Esophagus (tissue), 2 donors: ENCODE measurements around the gene MAML1. TPM values are rescaled to one million over a fixed set of nuclear protein-coding genes. Genes with fewer than 3 reads are reported as not detected.
A peak's percentile ranks its signal among the peaks of the same experiment; 100 is the strongest.
"Not testable (repeated sequence)": the region's sequence is repeated elsewhere in the genome, so short reads cannot be mapped to it uniquely, and the experiment has no call there.

ENCODE experiments used
- H3K27ac ChIP-seq, 2 donors: one replicate each; pipeline ENCODE4 v1.5.1; 2013; ENCODE audit warnings: low read depth in 2 of 2, mild to moderate bottlenecking in 2 of 2, inconsistent platforms in 1 of 2, low read length in 1 of 2, moderate library complexity in 1 of 2
- H3K27me3 ChIP-seq, 2 donors: one replicate each; pipeline ENCODE4 v1.6.1; 2013; ENCODE audit warnings: low read length in 2 of 2, control low read depth in 1 of 2, mild to moderate bottlenecking in 1 of 2; ENCODE audit not compliant: insufficient read depth in 2 of 2, control insufficient read depth in 1 of 2
- H3K36me3 ChIP-seq, 2 donors: one replicate each; pipeline ENCODE4 v1.6.1; 2013; ENCODE audit warnings: low read length in 1 of 2; ENCODE audit not compliant: control insufficient read depth in 2 of 2, insufficient read depth in 2 of 2
- H3K4me1 ChIP-seq, 2 donors: one replicate each; pipeline ENCODE4 v1.6.1; 2013; ENCODE audit warnings: low read length in 1 of 2; ENCODE audit not compliant: control insufficient read depth in 2 of 2, insufficient read depth in 2 of 2
- H3K4me3 ChIP-seq, 2 donors: one replicate each; pipeline ENCODE4 v1.5.1; 2013; ENCODE audit warnings: low read length in 2 of 2, mild to moderate bottlenecking in 2 of 2, low read depth in 1 of 2, moderate library complexity in 1 of 2
- H3K9me3 ChIP-seq, 2 donors: one replicate each; pipeline ENCODE4 v1.6.1; 2013; ENCODE audit warnings: mild to moderate bottlenecking in 2 of 2, low read depth in 1 of 2, low read length in 1 of 2, moderate library complexity in 1 of 2; ENCODE audit not compliant: control insufficient read depth in 2 of 2, insufficient read depth in 1 of 2
- WGBS, 2 donors: extraction: QIAGEN DNeasy Blood & Tissue Kit; methylation state at CpG; one replicate each; pipeline ENCODE4 v1.1.7; 2013; 5-methylcytosine and 5-hydroxymethylcytosine counted together
- polyA plus RNA-seq, 2 donors: library from polyadenylated mRNA; stranded (reverse); fragments of 200-250 nt; gene quantifications; one replicate each; pipeline ENCODE4 v1.2.3, GENCODE V29; 2013
- donor health status: healthy with polysubstance abuse.
- donor health status: Bipolar disorder and iron deficiency.

Gene MAML1
- polyA plus RNA-seq, 2 donors, result 7.1 to 7.9 TPM

- not testable (repeated sequence) for H3K9me3 ChIP-seq, H3K36me3 ChIP-seq, H3K4me3 ChIP-seq, H3K27me3 ChIP-seq, H3K27ac ChIP-seq
- H3K4me1 ChIP-seq, result peaks cover 0 to 11% of the 10 kb centered on the region in 2 donors
- WGBS, 2 donors, result 94 to 97% methylated on average over 9 of the region's 9 CpGs
Measured at GRCh38 chr5:179789278-179789677, 56.7 kb downstream of the MAML1 start.

DNA sequence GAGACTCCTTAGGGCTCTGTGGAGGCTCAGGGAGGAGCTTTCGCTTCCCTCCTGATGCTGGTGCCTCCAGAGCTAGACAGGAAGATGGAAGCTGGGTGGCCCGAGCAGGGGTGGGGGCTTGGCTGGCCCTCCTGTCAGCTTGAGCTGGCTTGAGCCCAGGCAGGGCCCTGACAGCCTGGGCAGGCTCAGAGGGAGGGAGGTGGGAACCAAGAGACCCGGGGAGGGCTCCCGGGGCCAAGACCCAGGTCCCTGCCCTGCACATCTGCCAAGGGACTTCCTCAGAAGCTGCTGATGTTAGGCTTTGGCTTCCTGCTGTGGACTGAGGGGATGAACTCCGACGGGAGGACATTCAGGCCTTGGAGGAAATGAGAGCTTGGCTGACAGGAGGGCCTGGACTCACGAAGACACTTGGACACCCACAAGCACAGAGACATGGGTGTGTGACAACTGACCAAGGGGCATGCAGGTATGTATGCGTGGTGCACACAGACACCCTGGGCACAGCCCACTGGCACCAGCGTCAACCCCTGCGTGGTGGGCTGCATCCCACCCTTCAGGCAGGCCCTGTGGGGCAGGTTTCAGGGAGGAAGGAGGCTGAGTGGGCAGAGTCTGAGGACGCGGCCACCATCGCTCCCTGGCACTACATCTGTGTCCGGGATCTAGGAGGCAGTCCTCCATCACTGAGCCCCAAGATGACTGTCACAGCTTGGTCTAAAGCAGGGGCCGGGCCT, 59.4 kb downstream of the MAML1 start:
- H3K4me1 ChIP-seq, result peaks cover 3 to 21% of the 10 kb centered on the region in 2 donors
- 63 to 64% methylated on average over 12 to 15 of the region's 15 CpGs for WGBS, 2 donors
- H3K9me3 ChIP-seq, result no peaks in the 10 kb centered on the region
- no peaks in the 10 kb centered on the region for H3K36me3 ChIP-seq
- no peaks in the 10 kb centered on the region for H3K27me3 ChIP-seq
- H3K27ac ChIP-seq, result peak overlapping the region in 1 of 2 donors; percentile 40
- no peak overlapping the region for H3K4me3 ChIP-seq

DNA sequence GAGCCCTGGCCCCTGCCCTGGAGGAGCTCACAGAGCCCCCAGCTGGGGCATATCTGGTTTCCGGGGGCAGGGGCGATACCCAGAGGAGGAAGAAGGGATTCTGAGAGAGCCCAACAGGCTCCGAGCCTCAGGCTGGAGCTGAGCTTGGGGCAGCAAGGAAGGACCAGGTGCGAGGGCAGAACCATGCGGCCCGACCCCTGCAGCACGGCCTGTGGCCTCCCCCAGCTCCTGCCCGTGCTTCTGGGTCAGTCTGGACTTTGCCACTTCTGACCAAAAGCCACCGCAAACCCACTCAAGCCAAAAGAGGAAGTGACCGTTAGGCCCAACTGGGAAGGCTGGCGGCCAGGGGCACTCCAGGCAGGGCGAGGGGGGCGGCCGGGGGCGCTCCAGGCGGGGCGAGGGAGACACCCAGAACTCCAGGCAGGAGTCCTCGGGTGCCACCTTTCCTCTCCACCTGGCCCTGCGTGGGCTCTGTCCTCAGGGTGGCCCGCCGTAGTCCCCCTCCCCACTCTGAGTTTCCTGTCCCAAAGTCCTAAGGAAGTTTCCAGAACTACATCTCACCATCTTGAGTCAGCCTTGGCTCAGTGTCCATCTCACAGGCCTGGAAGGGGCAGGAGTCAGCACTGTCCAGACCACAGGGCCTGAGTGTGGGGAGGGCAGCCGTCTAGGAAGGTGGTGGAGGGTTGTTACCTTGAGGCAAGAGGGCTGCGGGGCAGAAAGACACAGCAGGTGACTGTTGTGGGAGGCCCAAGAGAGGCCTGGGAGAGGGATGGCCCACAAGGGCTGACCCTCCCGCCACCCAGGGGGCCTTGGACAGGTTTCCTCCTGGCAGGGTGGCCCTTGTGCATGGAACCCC, 60.2 kb downstream of the MAML1 start:
- peaks cover 3 to 24% of the 10 kb centered on the region in 2 donors for H3K4me1 ChIP-seq
- no peaks in the 10 kb centered on the region for H3K27me3 ChIP-seq
- 76 to 83% methylated on average over 24 of the region's 24 CpGs for WGBS, 2 donors
- no peaks in the 10 kb centered on the region for H3K9me3 ChIP-seq
- no peak overlapping the region for H3K4me3 ChIP-seq
- H3K36me3 ChIP-seq, result peaks cover 0 to 4% of the 10 kb centered on the region in 2 donors
- H3K27ac ChIP-seq, result peak overlapping the region; percentile 37 to 66

- WGBS, 2 donors, result 13 to 23% methylated on average over 19 of the region's 19 CpGs
- Histone ChIP-seq H3K9me3 (no peaks in the 10 kb centered on the region), H3K4me3 (peak within 1 kb of the TSS in 1 of 2 donors; percentile 21), H3K36me3 (peaks cover 0 to 11% of the 10 kb centered on the region in 2 donors), H3K27ac (peak within 1 kb of the TSS; percentile 62 to 66), H3K4me1 (peaks cover 3 to 24% of the 10 kb centered on the region in 2 donors), H3K27me3 (no peaks in the 10 kb centered on the region)
Measured at GRCh38 chr5:179793468-179794139, 61.0 kb downstream of the MAML1 start, which contains the start of gene LTC4S. TSS of gene LTC4S (plus strand) at chr5:179793986. CDS start at chr5:179794081, 95 bp downstream.

DNA sequence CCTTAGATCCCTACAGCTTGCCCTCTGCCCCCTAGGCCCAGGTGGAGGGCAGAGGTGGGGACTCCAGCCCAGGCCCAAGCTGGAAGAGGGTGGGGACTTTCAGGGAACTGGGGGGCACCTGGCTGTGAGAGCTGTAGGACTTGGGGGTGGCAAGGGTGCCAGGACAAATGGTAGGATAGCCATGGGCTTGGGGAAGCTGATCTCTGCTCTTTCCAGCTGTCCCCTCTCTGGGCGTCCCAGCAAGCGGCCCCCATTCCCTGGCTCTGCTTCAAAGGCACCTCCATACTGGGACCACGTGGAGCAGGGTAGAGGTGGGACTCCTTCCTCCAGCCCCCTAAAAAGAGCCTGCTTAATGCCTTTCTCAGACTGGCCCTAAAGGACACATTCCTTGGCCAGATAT, 61.5 kb downstream of the MAML1 start:
- peak overlapping the region in 1 of 2 donors; percentile 21 for H3K4me3 ChIP-seq
- no peaks in the 10 kb centered on the region for H3K9me3 ChIP-seq
- WGBS, 2 donors, result 66 to 72% methylated on average over 3 of the region's 3 CpGs
- H3K27ac ChIP-seq, result peak overlapping the region; percentile 40 to 62
- H3K36me3 ChIP-seq, result peaks cover 0 to 17% of the 10 kb centered on the region in 2 donors
- peaks cover 3 to 24% of the 10 kb centered on the region in 2 donors for H3K4me1 ChIP-seq
- no peaks in the 10 kb centered on the region for H3K27me3 ChIP-seq

DNA sequence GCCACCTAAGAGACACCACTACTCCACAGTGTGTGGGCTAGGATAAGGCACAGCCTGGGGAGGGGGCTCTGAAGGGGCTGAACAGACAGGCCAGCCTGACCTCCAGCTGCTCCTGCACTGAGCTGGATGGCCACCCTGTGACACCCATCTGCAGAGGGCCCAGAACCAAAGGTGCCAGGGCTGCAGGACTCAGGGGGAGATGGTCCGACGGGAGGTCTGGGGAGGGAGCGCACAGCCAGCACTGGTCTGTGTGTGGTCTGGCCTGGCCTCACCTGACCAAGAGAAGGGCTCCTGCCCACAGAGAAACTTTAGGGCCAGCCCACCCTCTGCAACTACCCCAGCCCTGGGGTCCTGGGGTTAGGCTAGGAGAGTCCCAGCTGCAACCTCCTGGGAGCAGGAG, 62.0 kb downstream of the MAML1 start:
- Histone ChIP-seq H3K9me3 (no peaks in the 10 kb centered on the region), H3K27ac (peak overlapping the region in 1 of 2 donors; percentile 62), H3K4me3 (no peak overlapping the region), H3K27me3 (no peaks in the 10 kb centered on the region), H3K4me1 (peaks cover 3 to 24% of the 10 kb centered on the region in 2 donors), H3K36me3 (peaks cover 0 to 21% of the 10 kb centered on the region in 2 donors)
- 66 to 91% methylated on average over 3 of the region's 3 CpGs for WGBS, 2 donors

- Histone ChIP-seq H3K36me3 (peaks cover 0 to 27% of the 10 kb centered on the region in 2 donors), H3K9me3 (no peaks in the 10 kb centered on the region), H3K27me3 (no peaks in the 10 kb centered on the region), H3K27ac (peak overlapping the region; percentile 80 to 91), H3K4me1 (peaks cover 3 to 24% of the 10 kb centered on the region in 2 donors), H3K4me3 (peak overlapping the region; percentile 58 to 74)
- 7 to 8% methylated on average over 45 to 53 of the region's 53 CpGs for WGBS, 2 donors
Measured at GRCh38 chr5:179795049-179795862, 62.6 kb downstream of the MAML1 start.

DNA sequence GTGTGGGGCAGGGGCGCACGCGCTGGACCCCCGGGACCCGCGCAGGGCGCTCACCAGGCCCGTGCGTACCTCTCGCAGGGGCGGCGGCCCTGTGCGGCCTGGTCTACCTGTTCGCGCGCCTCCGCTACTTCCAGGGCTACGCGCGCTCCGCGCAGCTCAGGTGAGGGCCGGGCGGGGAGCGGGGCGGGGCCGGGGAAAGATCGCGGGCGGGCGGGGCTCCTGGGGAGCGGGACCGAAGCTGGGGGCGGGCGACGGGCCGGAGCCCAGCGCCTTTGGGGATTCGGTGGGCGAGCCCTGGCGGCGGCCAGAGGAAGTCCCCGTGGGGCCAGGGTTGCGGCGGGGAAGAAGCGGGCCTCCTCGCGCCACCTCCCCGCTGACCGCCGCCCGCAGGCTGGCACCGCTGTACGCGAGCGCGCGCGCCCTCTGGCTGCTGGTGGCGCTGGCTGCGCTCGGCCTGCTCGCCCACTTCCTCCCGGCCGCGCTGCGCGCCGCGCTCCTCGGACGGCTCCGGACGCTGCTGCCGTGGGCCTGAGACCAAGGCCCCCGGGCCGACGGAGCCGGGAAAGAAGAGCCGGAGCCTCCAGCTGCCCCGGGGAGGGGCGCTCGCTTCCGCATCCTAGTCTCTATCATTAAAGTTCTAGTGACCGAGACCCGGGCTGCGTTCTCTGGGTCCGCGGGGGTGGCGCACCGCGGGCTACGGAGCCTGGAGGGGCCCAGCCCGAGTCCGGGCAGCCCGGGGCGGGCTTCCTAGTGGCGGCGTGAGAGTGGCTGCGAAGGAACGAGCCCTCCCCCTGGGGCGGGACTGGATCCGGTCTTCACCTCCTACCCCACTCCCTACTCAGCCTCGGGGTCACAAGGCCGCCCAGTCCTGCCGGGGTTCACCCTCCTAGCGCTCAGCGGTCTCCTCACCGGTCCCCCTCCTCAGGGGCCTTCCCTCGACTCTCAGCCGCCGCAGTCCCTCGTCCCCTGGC, 63.5 kb downstream of the MAML1 start:
- H3K36me3 ChIP-seq, result peaks cover 2 to 32% of the 10 kb centered on the region in 2 donors
- peak overlapping the region; percentile 58 to 74 for H3K4me3 ChIP-seq
- peak overlapping the region; percentile 82 to 91 for H3K27ac ChIP-seq
- no peaks in the 10 kb centered on the region for H3K9me3 ChIP-seq
- H3K27me3 ChIP-seq, result no peaks in the 10 kb centered on the region
- H3K4me1 ChIP-seq, result peaks cover 3 to 24% of the 10 kb centered on the region in 2 donors
- 2% methylated on average over 74 to 113 of the region's 113 CpGs for WGBS, 2 donors
